ENCODE measurements around the gene FHIT. TPM values are rescaled to one million over a fixed set of nuclear protein-coding genes. Genes with fewer than 3 reads are reported as not detected.

The FHIT gene
- total RNA-seq, 2 donors from 2014 or later: 2.9 to 12.2 TPM

- Mint-ChIP-seq H3K27ac (no peak overlapping the region), H3K27me3 (no peaks in the 10 kb centered on the region), H3K36me3 (ENCODE audit: low read depth) (no peaks in the 10 kb centered on the region), H3K9me3 (no peaks in the 10 kb centered on the region), H3K4me1 (no peaks in the 10 kb centered on the region), H3K4me3 (no peak overlapping the region)
- ATAC-seq (replicated peaks): no peak
Observed at GRCh38 chr3:59802045-59802444, 1449.2 kb downstream of the FHIT start.

- Mint-ChIP-seq H3K4me3 (no peak overlapping the region), H3K27me3 (no peaks in the 10 kb centered on the region), H3K9me3 (no peaks in the 10 kb centered on the region), H3K27ac (no peak overlapping the region), H3K36me3 (ENCODE audit: low read depth) (no peaks in the 10 kb centered on the region), H3K4me1 (no peaks in the 10 kb centered on the region)
- no peak for ATAC-seq (replicated peaks)
Observed at GRCh38 chr3:59800481-59800880, 1450.8 kb downstream of the FHIT start.

GRCh38 chr3:59798372-59799086 lies 1452.7 kb downstream of the FHIT start:
- no peak overlapping the region for H3K27ac Mint-ChIP-seq
- no peaks in the 10 kb centered on the region for H3K27me3 Mint-ChIP-seq
- no peaks in the 10 kb centered on the region for H3K4me1 Mint-ChIP-seq
- H3K36me3 Mint-ChIP-seq (ENCODE audit: low read depth): no peaks in the 10 kb centered on the region
- H3K4me3 Mint-ChIP-seq: no peak overlapping the region
- no peaks in the 10 kb centered on the region for H3K9me3 Mint-ChIP-seq
- ATAC-seq (replicated peaks): no peak

GRCh38 chr3:59797533-59797932 lies 1453.7 kb downstream of the FHIT start:
- Mint-ChIP-seq H3K36me3 (ENCODE audit: low read depth) (no peaks in the 10 kb centered on the region), H3K27me3 (no peaks in the 10 kb centered on the region), H3K27ac (no peak overlapping the region), H3K4me3 (no peak overlapping the region), H3K4me1 (no peaks in the 10 kb centered on the region), H3K9me3 (no peaks in the 10 kb centered on the region)
- ATAC-seq (replicated peaks): no peak

- Mint-ChIP-seq H3K36me3 (ENCODE audit: low read depth) (no peaks in the 10 kb centered on the region), H3K9me3 (no peaks in the 10 kb centered on the region), H3K27me3 (no peaks in the 10 kb centered on the region), H3K4me1 (no peaks in the 10 kb centered on the region), H3K4me3 (no peak overlapping the region), H3K27ac (no peak overlapping the region)
- ATAC-seq (replicated peaks): no peak
Observed at GRCh38 chr3:59796456-59796855, 1454.8 kb downstream of the FHIT start.

GRCh38 chr3:59795756-59796155 lies 1455.5 kb downstream of the FHIT start:
- no peak for ATAC-seq (replicated peaks)
- Mint-ChIP-seq H3K9me3 (no peaks in the 10 kb centered on the region), H3K4me3 (no peak overlapping the region), H3K27me3 (no peaks in the 10 kb centered on the region), H3K36me3 (ENCODE audit: low read depth) (no peaks in the 10 kb centered on the region), H3K4me1 (peaks cover 4% of the 10 kb centered on the region), H3K27ac (no peak overlapping the region)

- Mint-ChIP-seq H3K36me3 (ENCODE audit: low read depth) (no peaks in the 10 kb centered on the region), H3K4me1 (peaks cover 4% of the 10 kb centered on the region), H3K27ac (no peak overlapping the region), H3K4me3 (no peak overlapping the region), H3K27me3 (no peaks in the 10 kb centered on the region), H3K9me3 (no peaks in the 10 kb centered on the region)
- no peak for ATAC-seq (replicated peaks)
Observed at GRCh38 chr3:59793976-59794375, 1457.3 kb downstream of the FHIT start.

- Mint-ChIP-seq H3K36me3 (ENCODE audit: low read depth) (no peaks in the 10 kb centered on the region), H3K4me3 (no peak overlapping the region)
Observed at GRCh38 chr3:59791774-59792308, 1459.4 kb downstream of the FHIT start.

GRCh38 chr3:59790241-59790640 lies 1461.0 kb downstream of the FHIT start:
- no peaks in the 10 kb centered on the region for H3K36me3 Mint-ChIP-seq (ENCODE audit: low read depth)
- H3K9me3 Mint-ChIP-seq: no peaks in the 10 kb centered on the region
- ATAC-seq (replicated peaks): no peak
- no peak overlapping the region for H3K4me3 Mint-ChIP-seq
- H3K27me3 Mint-ChIP-seq: no peaks in the 10 kb centered on the region
- H3K4me1 Mint-ChIP-seq: peaks cover 8% of the 10 kb centered on the region
- H3K27ac Mint-ChIP-seq: no peak overlapping the region

More at GRCh38 chr3:59791774-59792308, 1459.4 kb downstream of the FHIT start:
- peak; percentile 52 for ATAC-seq (replicated peaks)
- Mint-ChIP-seq H3K4me1 (peaks cover 8% of the 10 kb centered on the region), H3K27ac (no peak overlapping the region), H3K27me3 (no peaks in the 10 kb centered on the region), H3K9me3 (no peaks in the 10 kb centered on the region)

- Mint-ChIP-seq H3K9me3 (no peaks in the 10 kb centered on the region), H3K27ac (no peak overlapping the region), H3K4me1 (peaks cover 14% of the 10 kb centered on the region), H3K36me3 (ENCODE audit: low read depth) (no peaks in the 10 kb centered on the region), H3K27me3 (no peaks in the 10 kb centered on the region), H3K4me3 (no peak overlapping the region)
- no peak for ATAC-seq (replicated peaks)
Observed at GRCh38 chr3:59788801-59789200, 1462.5 kb downstream of the FHIT start.

GRCh38 chr3:59788133-59788532 lies 1463.1 kb downstream of the FHIT start:
- H3K4me1 Mint-ChIP-seq: peaks cover 17% of the 10 kb centered on the region
- H3K36me3 Mint-ChIP-seq (ENCODE audit: low read depth): no peaks in the 10 kb centered on the region

GRCh38 chr3:59786374-59786773 lies 1464.9 kb downstream of the FHIT start:
- ATAC-seq (replicated peaks): no peak
- Mint-ChIP-seq H3K27ac (no peak overlapping the region), H3K9me3 (no peaks in the 10 kb centered on the region), H3K36me3 (ENCODE audit: low read depth) (no peaks in the 10 kb centered on the region), H3K27me3 (no peaks in the 10 kb centered on the region), H3K4me1 (peaks cover 17% of the 10 kb centered on the region), H3K4me3 (no peak overlapping the region)

More at GRCh38 chr3:59788133-59788532, 1463.1 kb downstream of the FHIT start:
- no peak for ATAC-seq (replicated peaks)
- Mint-ChIP-seq H3K27ac (no peak overlapping the region), H3K4me3 (no peak overlapping the region), H3K27me3 (no peaks in the 10 kb centered on the region), H3K9me3 (no peaks in the 10 kb centered on the region)

- H3K4me1 Mint-ChIP-seq: peaks cover 13% of the 10 kb centered on the region
- no peaks in the 10 kb centered on the region for H3K9me3 Mint-ChIP-seq
- ATAC-seq (replicated peaks): no peak
- no peak overlapping the region for H3K27ac Mint-ChIP-seq
- no peak overlapping the region for H3K4me3 Mint-ChIP-seq
- H3K36me3 Mint-ChIP-seq (ENCODE audit: low read depth): no peaks in the 10 kb centered on the region
- no peaks in the 10 kb centered on the region for H3K27me3 Mint-ChIP-seq
Observed at GRCh38 chr3:59784164-59784563, 1467.1 kb downstream of the FHIT start.

GRCh38 chr3:59783468-59783988 lies 1467.7 kb downstream of the FHIT start:
- Mint-ChIP-seq H3K4me3 (no peak overlapping the region), H3K9me3 (no peaks in the 10 kb centered on the region), H3K4me1 (peaks cover 12% of the 10 kb centered on the region), H3K36me3 (ENCODE audit: low read depth) (no peaks in the 10 kb centered on the region), H3K27me3 (no peaks in the 10 kb centered on the region), H3K27ac (no peak overlapping the region)
- ATAC-seq (replicated peaks): peak; percentile 82

- Mint-ChIP-seq H3K4me3 (no peak overlapping the region), H3K4me1 (peaks cover 8% of the 10 kb centered on the region), H3K27ac (no peak overlapping the region), H3K36me3 (ENCODE audit: low read depth) (no peaks in the 10 kb centered on the region), H3K27me3 (no peaks in the 10 kb centered on the region), H3K9me3 (no peaks in the 10 kb centered on the region)
- ATAC-seq (replicated peaks): no peak
Observed at GRCh38 chr3:59782664-59783063, 1468.6 kb downstream of the FHIT start.
